Right hindlimb (tissue), 1 donor: ENCODE data around the gene GPR135.

Source experiments
- DNase-seq: peaks from one replicate; pipeline ENCODE4 v3.0.0-alpha.2; 2018

GPR135 gene

GRCh38 chr14:59417311-59417710 lies 47.9 kb downstream of the GPR135 start:
- DNase-seq: no peak

GRCh38 chr14:59415836-59416602 lies 49.2 kb downstream of the GPR135 start:
- DNase-seq: no peak
